Stomach (tissue), 9 donors: ENCODE results near the gene ACP6. TPM values are rescaled to one million over a fixed set of nuclear protein-coding genes. Genes with fewer than 3 reads are reported as not detected.

Experiments used
- DNase-seq, 2 donors: peaks; one replicate each; pipeline versions ENCODE4 v3.0.0 to v3.0.0-alpha.2; 2013 to 2019
- H3K27ac ChIP-seq, 5 donors: fragments of 200-600 bp in 4 of 5; sonication (generic) in 4 of 5; one replicate each; pipeline ENCODE4 v1.5.1; 2013 to 2019; ENCODE audit warnings: mild to moderate bottlenecking in 1 of 5, moderate library complexity in 1 of 5
- H3K27me3 ChIP-seq, 3 donors: fragments of 200-600 bp; sonication (generic); one replicate each; pipeline ENCODE4 v1.5.1; 2017 to 2019; ENCODE audit warnings: mixed run types in 1 of 3
- H3K36me3 ChIP-seq, 4 donors: fragments of 200-600 bp; sonication (generic); 1 replicate in 3 of 4; 2 replicates in 1 of 4; pipeline ENCODE4 v1.5.1; 2016 to 2019
- H3K4me1 ChIP-seq, 4 donors: fragments of 200-600 bp; sonication (generic); one replicate each; pipeline ENCODE4 v1.5.1; 2016 to 2019
- H3K4me3 ChIP-seq, 4 donors: fragments of 200-600 bp; sonication (generic) in 3 of 4; one replicate each; pipeline ENCODE4 v1.5.1; 2016 to 2019; ENCODE audit warnings: mild to moderate bottlenecking in 1 of 4
- H3K9me3 ChIP-seq, 4 donors: fragments of 200-600 bp; sonication (generic); one replicate each; pipeline ENCODE4 v1.5.1; 2016 to 2019
- CTCF ChIP-seq, 7 experiments: fragments of 450-650 bp in 4 of 7; fragments of 200-600 bp in 3 of 7; sonication (generic) in 3 of 7; IDR thresholded peaks; one replicate each; pipeline ENCODE4 v1.5.1; 2016 to 2019; ENCODE audit warnings: antibody characterized with exemption in 7 of 7, control low read depth in 2 of 7, mild to moderate bottlenecking in 1 of 7
- EP300 ChIP-seq: sonication (generic); formaldehyde crosslinking; IDR thresholded peaks from one replicate; pipeline ENCODE4 v1.6.1; 2017; ENCODE audit warnings: antibody characterized with exemption
- POLR2A ChIP-seq, 4 donors: fragments of 450-650 bp; IDR thresholded peaks; one replicate each; pipeline ENCODE4 v1.6.1; 2016; ENCODE audit warnings: antibody characterized with exemption in 4 of 4, control low read depth in 2 of 4, mild to moderate bottlenecking in 1 of 4, moderate library complexity in 1 of 4
- POLR2AphosphoS5 ChIP-seq, 3 donors: sonication (generic); formaldehyde crosslinking; IDR thresholded peaks; one replicate each; pipeline ENCODE4 v1.6.1; 2016; ENCODE audit warnings: antibody characterized with exemption in 3 of 3
- whole genome bisulfite sequencing, 5 donors: extraction: QIAGEN DNeasy Blood & Tissue Kit in 3 of 5; methylation state at CpG; one replicate each; pipeline versions ENCODE4 v1.1.5 to v1.1.7; 2013 to 2018; 5-methylcytosine and 5-hydroxymethylcytosine counted together
- intact Hi-C: fragments of 100-400 bp; cut with DNase I; formaldehyde crosslinking; loops from one replicate; pipeline ENCODE4 v1.15.1; 2023; ENCODE audit warnings: low total_unique reads
- polyA plus RNA-seq, 3 donors: library from polyadenylated mRNA; stranded (reverse); fragments of 200-250 nt; gene quantifications; one replicate each; pipeline ENCODE4 v1.2.3, GENCODE V29; 2013
- total RNA-seq, 5 donors: library from RNA; depleted of rRNA; stranded (reverse); fragments of >200 nt; gene quantifications; one replicate each; pipeline versions ENCODE4 v1.1.0 to v1.2.3, GENCODE V29; 2014 to 2016
- donor health status: healthy with polysubstance abuse.
- donor health status: Bipolar disorder and iron deficiency.
- donor health status: healthy.

ACP6 gene
- total and polyA plus RNA-seq, 8 donors, result 3.5 to 55.9 (median 20.0) TPM

GRCh38 chr1:147648933-147649332 is 21.4 kb downstream of the ACP6 start:
- TF ChIP-seq POLR2A (IDR thresholded peaks at IDR 0.05), result no peak
- 78 to 95% (median 92%) methylated on average over 2 of the region's 2 CpGs for WGBS, 5 donors
- peak overlapping the region in 3 of 5 donors; percentile 41 to 64 (median 53) for H3K27ac ChIP-seq
- no peaks in the 10 kb centered on the region for H3K27me3 ChIP-seq
- no peak for DNase-seq
- H3K4me3 ChIP-seq, result no peak overlapping the region
- H3K36me3 ChIP-seq, result peaks cover 30 to 98% (median 82%) of the 10 kb centered on the region in 4 donors
- intact Hi-C loops, result loop anchor here (10.0 kb wide), 1 partner anchor 154 kb away; no protein-coding TSS in a partner anchor
- no peaks in the 10 kb centered on the region for H3K9me3 ChIP-seq
- H3K4me1 ChIP-seq, result no peaks in the 10 kb centered on the region

- H3K36me3 ChIP-seq, result peaks cover 28 to 98% (median 83%) of the 10 kb centered on the region in 4 donors
- peak overlapping the region in 1 of 4 donors; percentile 9 for H3K4me3 ChIP-seq
- no peaks in the 10 kb centered on the region for H3K4me1 ChIP-seq
- WGBS, 5 donors, result 80 to 88% (median 83%) methylated on average over 11 to 13 of the region's 13 CpGs
- no peak for TF ChIP-seq CTCF (IDR thresholded peaks at IDR 0.05)
- no peak for TF ChIP-seq EP300
- TF ChIP-seq POLR2A (IDR thresholded peaks at IDR 0.05), result no peak
- no peak for TF ChIP-seq POLR2AphosphoS5 (IDR thresholded peaks at IDR 0.05)
- peak overlapping the region in 4 of 5 donors; percentile 41 to 64 (median 48) for H3K27ac ChIP-seq
- intact Hi-C loops, result loop anchor here (10.0 kb wide), 1 partner anchor 153 kb away; no protein-coding TSS in a partner anchor
- H3K27me3 ChIP-seq, result no peaks in the 10 kb centered on the region
- no peaks in the 10 kb centered on the region for H3K9me3 ChIP-seq
- DNase-seq, result peak in 1 of 2 donors; percentile 45
Measured at GRCh38 chr1:147647796-147648633, 22.3 kb downstream of the ACP6 start.

GRCh38 chr1:147643974-147644373 is 26.4 kb downstream of the ACP6 start:
- intact Hi-C loops, result loop anchor here (10.0 kb wide), 1 partner anchor 149 kb away; no protein-coding TSS in a partner anchor
- DNase-seq, result no peak
- WGBS, 5 donors, result 90 to 95% (median 94%) methylated on average over 3 of the region's 3 CpGs
- Histone ChIP-seq H3K27me3 (no peaks in the 10 kb centered on the region), H3K27ac (no peak overlapping the region), H3K4me1 (peaks cover 0 to 16% (median 6%) of the 10 kb centered on the region in 4 donors), H3K36me3 (peaks cover 10 to 65% (median 48%) of the 10 kb centered on the region in 4 donors), H3K4me3 (no peak overlapping the region), H3K9me3 (no peaks in the 10 kb centered on the region)
- TF ChIP-seq CTCF (IDR thresholded peaks at IDR 0.05) (no peak), POLR2AphosphoS5 (IDR thresholded peaks at IDR 0.05) (no peak), EP300 (no peak), POLR2A (IDR thresholded peaks at IDR 0.05) (no peak)

GRCh38 chr1:147641695-147642592 is 28.4 kb downstream of the ACP6 start:
- Histone ChIP-seq H3K4me3 (no peak overlapping the region), H3K4me1 (peaks cover 0 to 16% (median 6%) of the 10 kb centered on the region in 4 donors), H3K27ac (no peak overlapping the region), H3K36me3 (peaks cover 0 to 45% (median 28%) of the 10 kb centered on the region in 4 donors), H3K27me3 (no peaks in the 10 kb centered on the region), H3K9me3 (no peaks in the 10 kb centered on the region)
- 58 to 66% (median 65%) methylated on average over 17 of the region's 17 CpGs for WGBS, 5 donors
- intact Hi-C loops, result loop anchor here (10.0 kb wide), 1 partner anchor 147 kb away; no protein-coding TSS in a partner anchor
- DNase-seq, result peak; percentile 50 to 79
- TF ChIP-seq CTCF (IDR thresholded peaks at IDR 0.05) (peak in 5 of 7 experiments; percentile 57 to 89 (median 83)), POLR2A (IDR thresholded peaks at IDR 0.05) (no peak), POLR2AphosphoS5 (IDR thresholded peaks at IDR 0.05) (no peak), EP300 (no peak)
